ENCODE results near the gene XYLT1. TPM values are rescaled to one million over a fixed set of nuclear protein-coding genes. Genes with fewer than 3 reads are reported as not detected.
A peak's percentile ranks its signal among the peaks of the same experiment; 100 is the strongest.

The XYLT1 gene
- total RNA-seq, 6 experiments from 2014 or later: 22.0 to 51.1 (median 27.5) TPM

DNA sequence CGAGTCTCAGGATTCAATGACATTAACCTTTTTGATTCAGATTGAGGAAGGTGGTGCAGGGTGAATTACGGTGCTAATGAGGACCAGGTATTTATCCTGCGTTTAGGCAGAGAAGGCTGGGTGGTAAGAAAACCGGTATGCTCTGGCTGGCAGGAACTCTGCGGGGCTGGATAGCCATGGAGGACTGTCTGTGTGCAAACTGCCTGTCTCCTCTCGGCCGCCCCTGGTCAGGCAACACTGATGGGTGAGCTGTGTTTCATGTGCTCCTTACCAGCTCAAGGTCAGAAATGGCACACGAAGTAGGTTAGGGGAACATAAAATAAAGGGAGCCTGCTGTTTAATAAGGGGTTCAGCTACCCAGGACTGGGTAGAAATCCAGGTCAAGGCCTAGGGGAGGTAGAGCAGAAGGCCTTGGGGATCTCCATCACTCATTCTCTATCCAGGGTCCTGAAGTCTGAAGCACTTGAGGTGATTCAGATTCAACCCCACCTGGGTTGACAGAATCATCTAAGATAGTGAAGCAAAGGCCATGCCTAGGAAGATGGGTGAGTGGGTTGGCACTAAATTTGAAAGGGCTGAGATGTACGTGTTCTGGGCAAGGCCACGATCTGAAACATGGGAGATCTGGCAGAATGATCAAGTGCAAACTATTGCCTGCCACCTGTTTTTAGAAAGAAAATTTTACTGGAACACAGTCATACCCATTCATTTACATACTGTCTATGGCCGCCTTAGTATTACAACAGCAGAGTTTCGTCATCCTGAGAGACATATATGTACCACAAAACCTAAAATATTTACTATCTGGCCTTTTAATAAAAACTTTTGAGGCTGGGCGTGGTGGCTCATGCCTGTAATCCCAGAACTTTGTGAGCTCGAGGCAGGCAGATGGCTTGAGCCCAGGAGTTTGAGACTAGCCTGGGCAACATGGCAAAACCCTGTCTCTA, 292.5 kb downstream of the XYLT1 start:
- no peak for DNase-seq
- H3K9me3 Mint-ChIP-seq: no peaks in the 10 kb centered on the region
- H3K27ac Mint-ChIP-seq: no peak overlapping the region

GRCh38 chr16:17177242-17177958, 293.4 kb downstream of the XYLT1 start:
- Mint-ChIP-seq H3K27ac (no peak overlapping the region), H3K4me1 (ENCODE audit: low read depth) (peaks cover 44% of the 10 kb centered on the region), H3K36me3 (ENCODE audit: low read depth) (peaks cover 14% of the 10 kb centered on the region), H3K27me3 (ENCODE audit: insufficient read depth) (no peaks in the 10 kb centered on the region), H3K9me3 (no peaks in the 10 kb centered on the region), H3K4me3 (no peak overlapping the region)
- DNase-seq: peak; percentile 13
- TF ChIP-seq, protein P1, sequence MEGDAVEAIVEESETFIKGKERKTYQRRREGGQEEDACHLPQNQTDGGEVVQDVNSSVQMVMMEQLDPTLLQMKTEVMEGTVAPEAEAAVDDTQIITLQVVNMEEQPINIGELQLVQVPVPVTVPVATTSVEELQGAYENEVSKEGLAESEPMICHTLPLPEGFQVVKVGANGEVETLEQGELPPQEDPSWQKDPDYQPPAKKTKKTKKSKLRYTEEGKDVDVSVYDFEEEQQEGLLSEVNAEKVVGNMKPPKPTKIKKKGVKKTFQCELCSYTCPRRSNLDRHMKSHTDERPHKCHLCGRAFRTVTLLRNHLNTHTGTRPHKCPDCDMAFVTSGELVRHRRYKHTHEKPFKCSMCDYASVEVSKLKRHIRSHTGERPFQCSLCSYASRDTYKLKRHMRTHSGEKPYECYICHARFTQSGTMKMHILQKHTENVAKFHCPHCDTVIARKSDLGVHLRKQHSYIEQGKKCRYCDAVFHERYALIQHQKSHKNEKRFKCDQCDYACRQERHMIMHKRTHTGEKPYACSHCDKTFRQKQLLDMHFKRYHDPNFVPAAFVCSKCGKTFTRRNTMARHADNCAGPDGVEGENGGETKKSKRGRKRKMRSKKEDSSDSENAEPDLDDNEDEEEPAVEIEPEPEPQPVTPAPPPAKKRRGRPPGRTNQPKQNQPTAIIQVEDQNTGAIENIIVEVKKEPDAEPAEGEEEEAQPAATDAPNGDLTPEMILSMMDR (IDR thresholded peaks at IDR 0.05): no peak

More for the DNA sequence above, 292.5 kb downstream of the XYLT1 start:
- Mint-ChIP-seq H3K36me3 (ENCODE audit: low read depth) (peaks cover 8% of the 10 kb centered on the region), H3K4me1 (ENCODE audit: low read depth) (peaks cover 37% of the 10 kb centered on the region), H3K27me3 (ENCODE audit: insufficient read depth) (no peaks in the 10 kb centered on the region), H3K4me3 (no peak overlapping the region)
- TF ChIP-seq, protein P1 (IDR thresholded peaks at IDR 0.05): no peak

GRCh38 chr16:17176199-17176598, 294.6 kb downstream of the XYLT1 start:
- Mint-ChIP-seq H3K4me1 (ENCODE audit: low read depth) (peaks cover 44% of the 10 kb centered on the region), H3K4me3 (no peak overlapping the region), H3K27ac (no peak overlapping the region), H3K9me3 (no peaks in the 10 kb centered on the region), H3K36me3 (ENCODE audit: low read depth) (peaks cover 14% of the 10 kb centered on the region), H3K27me3 (ENCODE audit: insufficient read depth) (no peaks in the 10 kb centered on the region)
- DNase-seq: no peak
- TF ChIP-seq, protein P1 (IDR thresholded peaks at IDR 0.05): no peak

GRCh38 chr16:17173281-17173680, 297.5 kb downstream of the XYLT1 start:
- TF ChIP-seq, protein P1 (IDR thresholded peaks at IDR 0.05): no peak
- peaks cover 12% of the 10 kb centered on the region for H3K36me3 Mint-ChIP-seq (ENCODE audit: low read depth)
- peaks cover 33% of the 10 kb centered on the region for H3K4me1 Mint-ChIP-seq (ENCODE audit: low read depth)
- H3K4me3 Mint-ChIP-seq: peak overlapping the region; percentile 6; the same call in 1 of the 2 replicates
- no peaks in the 10 kb centered on the region for H3K27me3 Mint-ChIP-seq (ENCODE audit: insufficient read depth)
- no peaks in the 10 kb centered on the region for H3K9me3 Mint-ChIP-seq
- DNase-seq: peak; percentile 31
- H3K27ac Mint-ChIP-seq: peak overlapping the region; percentile 39; the same call in 1 of the 2 replicates

DNA sequence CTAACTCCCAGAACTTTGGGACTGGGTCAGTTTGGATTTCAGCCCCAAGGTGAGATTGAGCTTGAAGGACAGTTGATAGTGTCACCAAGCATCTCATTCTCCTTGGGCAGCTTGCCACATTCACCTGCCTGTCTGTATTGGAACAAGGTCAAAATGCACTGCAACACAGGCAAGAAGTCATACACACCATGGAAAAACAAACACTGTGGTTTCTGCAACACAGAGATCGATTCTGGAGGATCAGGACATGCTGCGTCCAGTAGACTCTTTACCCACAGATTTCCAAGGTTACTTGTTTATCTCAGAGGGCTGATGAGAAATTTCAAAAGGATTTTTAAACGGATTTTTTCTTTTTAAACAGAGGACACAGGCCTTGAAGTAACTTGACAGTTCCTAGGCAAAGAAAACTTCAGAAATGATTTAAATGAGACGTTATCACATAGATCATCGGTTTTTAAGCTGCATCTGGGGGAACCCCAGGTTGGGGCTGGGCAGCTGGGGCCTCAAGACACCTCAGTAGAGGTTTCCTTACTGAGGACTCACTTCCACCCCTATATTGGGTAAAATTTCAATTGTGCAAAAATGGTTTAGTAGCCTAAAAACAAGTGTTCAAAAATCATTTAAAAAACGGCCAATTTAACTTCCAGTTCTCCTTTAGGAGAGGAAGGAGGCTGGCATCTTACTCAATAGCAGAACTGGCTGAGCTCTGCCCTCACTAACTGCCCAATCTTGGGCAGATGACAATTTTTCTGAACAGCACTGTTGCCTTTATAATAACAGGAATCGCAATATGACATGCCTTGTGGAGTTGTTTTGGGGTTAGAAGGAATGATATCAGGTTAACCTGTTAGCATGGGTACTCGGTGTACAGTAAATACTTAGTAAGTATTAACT, 299.3 kb downstream of the XYLT1 start:
- H3K36me3 Mint-ChIP-seq (ENCODE audit: low read depth): peaks cover 18% of the 10 kb centered on the region
- H3K4me1 Mint-ChIP-seq (ENCODE audit: low read depth): peaks cover 17% of the 10 kb centered on the region
- H3K27me3 Mint-ChIP-seq (ENCODE audit: insufficient read depth): no peaks in the 10 kb centered on the region
- DNase-seq: no peak
- no peak overlapping the region for H3K4me3 Mint-ChIP-seq
- H3K9me3 Mint-ChIP-seq: no peaks in the 10 kb centered on the region
- no peak overlapping the region for H3K27ac Mint-ChIP-seq
- TF ChIP-seq, protein P1 (IDR thresholded peaks at IDR 0.05): no peak

All from HFFc6 (cell line).